HepG2 (cell line): Measurements from ENCODE around the gene ASXL1. TPM values are rescaled to one million over a fixed set of nuclear protein-coding genes. Genes with fewer than 3 reads are reported as not detected.

Experiments
- CREB1 ChIP-seq, 2 experiments: fragments of 450-650 bp in 1 of 2; IDR thresholded peaks; 2 replicates each; pipeline ENCODE4 v1.6.1; 2016 to 2017; ENCODE audit warnings: control low read depth in 1 of 2, mild to moderate bottlenecking in 1 of 2, missing compliant biosample characterization in 1 of 2, missing genetic modification characterization in 1 of 2
- KMT2A ChIP-seq: sonication (generic); formaldehyde crosslinking; IDR thresholded peaks from 2 replicates; pipeline ENCODE4 v1.4.0; 2020; ENCODE audit warnings: missing genetic modification reagents
- SAFB2 ChIP-seq: sonication (generic); formaldehyde crosslinking; IDR thresholded peaks from 2 replicates; pipeline ENCODE4 v1.5.1; 2020; ENCODE audit warnings: missing genetic modification reagents, low read depth, mild to moderate bottlenecking, borderline replicate concordance
- SSRP1 ChIP-seq: IDR thresholded peaks from 2 replicates; pipeline ENCODE4 v1.6.1; 2016; ENCODE audit warnings: control low read depth
- ZNF792 ChIP-seq: IDR thresholded peaks from 2 replicates; pipeline ENCODE4 v1.6.1; 2016
- polyA plus RNA-seq, 8 experiments: library from polyadenylated mRNA; depleted of rRNA in 3 of 8; stranded (reverse) in 7 of 8; unstranded in 1 of 8; fragments of >200 nt; fragmentation: Illumina TruSeq in 4 of 8; extraction: Trizol in 4 of 8; gene quantifications; 2 replicates each; pipeline versions ENCODE4 v1.2.1 to v1.2.3, GENCODE V29; 2011 to 2016; ENCODE audit warnings: low read depth in 4 of 8, missing spikeins in 1 of 8, mixed read lengths in 1 of 8; ENCODE audit not compliant: insufficient read depth in 1 of 8
- total RNA-seq, 5 experiments: library from RNA; depleted of rRNA; stranded (reverse); fragments of >200 nt; fragmentation: Illumina TruSeq; extraction: Trizol; gene quantifications; 2 replicates each; pipeline ENCODE4 v1.2.3, GENCODE V29; 2016; ENCODE audit warnings: low read depth in 1 of 5
- TF ChIP-seq, protein P1 (sequence below): sonication (generic); formaldehyde crosslinking; IDR thresholded peaks from 2 replicates; pipeline ENCODE4 v1.8.0; 2022; ENCODE audit warnings: missing genetic modification reagents, low read depth, mild to moderate bottlenecking, borderline replicate concordance
- TF ChIP-seq, protein P2 (sequence below): sonication (generic); formaldehyde crosslinking; IDR thresholded peaks from 2 replicates; pipeline ENCODE4 v1.4.0; 2020; ENCODE audit warnings: missing genetic modification reagents
- TF ChIP-seq, protein P3 (sequence below): sonication (generic); formaldehyde crosslinking; IDR thresholded peaks from 2 replicates; pipeline ENCODE4 v1.4.0; 2020; ENCODE audit warnings: mild to moderate bottlenecking, missing genetic modification reagents

ASXL1 gene
- total and polyA plus RNA-seq, 2 of the 13 experiments (the other 11 are each of a cell fraction or from before 2014, with no cell fraction given): 62.1 to 74.8 TPM

DNA sequence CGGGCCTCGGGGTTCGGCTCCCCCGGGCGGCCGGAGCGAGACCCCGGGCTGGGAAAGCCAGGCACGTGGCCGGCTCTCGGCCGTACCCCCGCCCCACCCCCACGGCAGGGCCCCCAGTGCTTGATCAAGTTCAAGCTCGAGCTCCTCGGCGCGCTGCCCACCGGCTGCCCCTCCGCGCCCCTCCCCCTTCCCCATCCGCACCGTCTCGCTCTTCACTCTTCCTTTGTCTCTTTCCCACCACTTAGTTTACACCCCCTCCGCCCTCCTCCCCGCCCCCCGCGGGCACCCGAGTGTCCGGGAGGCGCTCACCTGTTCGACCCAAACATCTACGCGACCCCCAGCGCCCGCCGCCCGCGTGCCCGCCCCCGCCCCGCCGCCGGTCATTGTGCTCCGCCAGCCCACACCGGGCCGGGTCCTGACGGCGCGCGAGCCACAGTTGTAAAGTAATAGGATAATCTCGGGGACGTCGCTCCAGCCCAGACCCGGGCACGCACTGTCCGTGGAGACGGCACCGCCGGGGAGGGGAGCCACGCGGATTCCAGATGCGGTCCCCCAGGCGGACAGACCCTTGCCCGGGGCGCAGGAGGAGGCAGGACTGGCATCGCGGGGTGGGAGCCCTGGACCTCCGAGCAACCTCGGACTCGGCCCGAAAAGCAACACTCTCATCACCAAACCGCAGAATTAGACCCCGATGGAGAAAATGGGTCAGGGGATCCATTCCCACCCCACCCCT is 126.3 kb downstream of the ASXL1 start (continued):
- TF ChIP-seq, protein P1, sequence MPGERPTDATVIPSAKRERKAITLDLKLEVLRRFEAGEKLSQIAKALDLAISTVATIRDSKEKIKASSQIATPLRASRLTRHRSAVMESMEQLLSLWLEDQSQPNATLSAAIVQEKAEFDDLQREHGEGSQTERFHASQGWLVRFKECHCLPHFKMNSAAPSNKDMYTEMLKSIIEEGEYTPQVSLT (CRISPR knock-in tag): no peak
- TF ChIP-seq CREB1 (IDR thresholded peaks at IDR 0.05) (no peak), CREB1 (CRISPR knock-in tag; IDR thresholded peaks at IDR 0.05) (no peak), SAFB2 (CRISPR knock-in tag) (peak; percentile 10; the same call in 1 of the 2 replicates), ZNF792 (CRISPR knock-in tag) (no peak), KMT2A (peak; percentile 14; the same call in 1 of the 2 replicates), SSRP1 (CRISPR knock-in tag) (no peak)
- TF ChIP-seq, protein P2, sequence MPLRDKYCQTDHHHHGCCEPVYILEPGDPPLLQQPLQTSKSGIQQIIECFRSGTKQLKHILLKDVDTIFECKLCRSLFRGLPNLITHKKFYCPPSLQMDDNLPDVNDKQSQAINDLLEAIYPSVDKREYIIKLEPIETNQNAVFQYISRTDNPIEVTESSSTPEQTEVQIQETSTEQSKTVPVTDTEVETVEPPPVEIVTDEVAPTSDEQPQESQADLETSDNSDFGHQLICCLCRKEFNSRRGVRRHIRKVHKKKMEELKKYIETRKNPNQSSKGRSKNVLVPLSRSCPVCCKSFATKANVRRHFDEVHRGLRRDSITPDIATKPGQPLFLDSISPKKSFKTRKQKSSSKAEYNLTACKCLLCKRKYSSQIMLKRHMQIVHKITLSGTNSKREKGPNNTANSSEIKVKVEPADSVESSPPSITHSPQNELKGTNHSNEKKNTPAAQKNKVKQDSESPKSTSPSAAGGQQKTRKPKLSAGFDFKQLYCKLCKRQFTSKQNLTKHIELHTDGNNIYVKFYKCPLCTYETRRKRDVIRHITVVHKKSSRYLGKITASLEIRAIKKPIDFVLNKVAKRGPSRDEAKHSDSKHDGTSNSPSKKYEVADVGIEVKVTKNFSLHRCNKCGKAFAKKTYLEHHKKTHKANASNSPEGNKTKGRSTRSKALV (CRISPR knock-in tag): no peak
- TF ChIP-seq, protein P3, sequence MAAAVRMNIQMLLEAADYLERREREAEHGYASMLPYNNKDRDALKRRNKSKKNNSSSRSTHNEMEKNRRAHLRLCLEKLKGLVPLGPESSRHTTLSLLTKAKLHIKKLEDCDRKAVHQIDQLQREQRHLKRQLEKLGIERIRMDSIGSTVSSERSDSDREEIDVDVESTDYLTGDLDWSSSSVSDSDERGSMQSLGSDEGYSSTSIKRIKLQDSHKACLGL (CRISPR knock-in tag): no peak; the same call in 1 of the 2 replicates
